Measurements from ENCODE around the gene TAS2R42.

DNA sequence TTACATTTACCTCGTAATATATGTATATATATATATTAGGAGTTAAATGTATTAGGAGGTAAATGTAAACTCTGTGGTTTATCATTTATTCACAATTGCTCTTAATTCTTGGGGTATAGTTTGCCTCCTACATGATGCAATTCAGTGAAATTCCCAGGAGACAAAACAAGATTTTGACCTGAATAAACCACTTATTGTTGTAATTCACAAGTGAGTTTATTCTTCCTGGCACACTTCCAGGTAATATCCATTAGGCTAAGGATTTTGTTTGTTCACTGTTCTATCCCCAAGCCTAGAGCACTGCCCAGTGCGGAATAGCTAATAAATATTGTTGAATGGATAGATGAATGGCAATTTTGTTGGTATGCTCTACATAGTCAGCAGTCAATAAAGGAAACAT is 12.7 kb downstream of the TAS2R42 start:
- TF ChIP-seq CTCF (conservative IDR thresholded peaks at IDR 0.05; ENCODE audit: low read length) (no peak), EZH2phosphoT487 (IDR thresholded peaks at IDR 0.05; ENCODE audit: borderline replicate concordance) (no peak)

Data from Loucy (cell line).